T-helper 17 cell (primary cell): ENCODE results near the gene TANK. TPM values are rescaled to one million over a fixed set of nuclear protein-coding genes. Genes with fewer than 3 reads are reported as not detected.
"Not testable (repeated sequence)": the region's sequence is repeated elsewhere in the genome, so short reads cannot be mapped to it uniquely, and the experiment has no call there.

Source experiments
- ATAC-seq: fragments of 150-1000 bp; cut with Tn5 transposase; 2 replicates; pipeline ENCODE4 v1.10.0; 2021; ENCODE audit warnings: mild to moderate bottlenecking, moderate library complexity
- DNase-seq, 3 donors: peaks; one replicate each; pipeline versions ENCODE4 v3.0.0 to v3.0.0-alpha.2; 2020 to 2021
- H3K9me3 ChIP-seq: one replicate; pipeline ENCODE4 v1.7.0; 2013; ENCODE audit warnings: low read length, mild to moderate bottlenecking; ENCODE audit not compliant: control insufficient read depth, poor library complexity, severe bottlenecking
- H3K27ac Mint-ChIP-seq: one replicate; pipeline ENCODE4 v1.8.0; 2022; ENCODE audit warnings: mild to moderate bottlenecking, moderate library complexity, mixed read lengths
- H3K27me3 Mint-ChIP-seq: one replicate; pipeline ENCODE4 v1.8.0; 2022; ENCODE audit warnings: mixed read lengths
- H3K36me3 Mint-ChIP-seq: one replicate; pipeline ENCODE4 v1.8.0; 2022; ENCODE audit warnings: low read depth, mixed read lengths
- H3K4me1 Mint-ChIP-seq: one replicate; pipeline ENCODE4 v1.8.0; 2022; ENCODE audit warnings: mild to moderate bottlenecking, mixed read lengths
- H3K4me3 Mint-ChIP-seq: one replicate; pipeline ENCODE4 v1.8.0; 2022; ENCODE audit warnings: mild to moderate bottlenecking, moderate library complexity, mixed read lengths
- total RNA-seq, 4 donors: library from RNA in 2 of 4; stranded (reverse) in 2 of 4; gene quantifications; one replicate each; pipeline ENCODE4 v1.2.3 and lab custom pipeline; 2022 to 2026

The TANK gene
- total RNA-seq, 2 donors from 2014 or later: 129 to 134 TPM

DNA sequence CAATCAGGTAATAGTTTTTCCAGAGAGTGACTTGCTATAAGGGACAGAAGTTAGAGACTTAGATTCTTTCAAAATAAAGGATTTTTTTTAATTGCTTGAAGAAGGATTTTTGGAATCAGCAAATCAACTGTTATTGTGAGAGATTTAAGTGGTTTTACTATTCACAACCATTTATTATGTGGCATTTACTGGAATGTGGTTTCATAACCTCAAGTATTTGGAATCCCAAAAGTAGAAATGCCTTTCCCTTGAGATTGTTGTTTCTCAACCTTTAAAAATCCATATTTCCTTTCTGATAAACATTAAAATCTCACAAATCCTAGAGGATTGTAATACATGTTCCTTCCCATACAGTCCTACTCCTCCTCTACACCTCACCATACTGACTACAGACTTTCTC is 5.0 kb downstream of the TANK start:
- peak overlapping the region; percentile 74 for H3K4me3 Mint-ChIP-seq
- H3K27ac Mint-ChIP-seq: peak overlapping the region; percentile 100
- H3K27me3 Mint-ChIP-seq: no peaks in the 10 kb centered on the region
- ATAC-seq (no peak), DNase-seq (no peak)
- H3K4me1 Mint-ChIP-seq: peaks cover 68% of the 10 kb centered on the region
- H3K9me3 ChIP-seq: no peaks in the 10 kb centered on the region
- H3K36me3 Mint-ChIP-seq: peaks cover 8% of the 10 kb centered on the region

DNA sequence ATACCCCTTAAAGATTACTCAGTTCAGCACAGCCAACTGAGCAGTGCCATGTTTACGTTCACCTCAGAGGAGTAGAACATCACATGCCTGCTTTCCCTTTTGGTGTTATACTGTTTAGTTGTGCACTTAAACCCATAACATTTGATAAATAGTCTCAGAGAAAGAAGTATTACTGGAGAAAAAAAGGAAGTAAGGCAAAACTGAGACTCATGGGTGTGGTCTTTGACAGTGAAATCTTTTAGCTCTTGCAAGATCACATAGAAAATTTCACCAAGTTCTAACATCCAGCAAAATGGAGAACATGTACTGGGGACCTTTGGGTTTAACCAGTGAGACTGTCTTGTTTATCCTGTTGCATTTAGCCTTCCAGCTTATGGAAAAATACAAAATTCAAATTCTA is 5.6 kb downstream of the TANK start:
- peaks cover 5% of the 10 kb centered on the region for H3K36me3 Mint-ChIP-seq
- peak overlapping the region; percentile 100 for H3K27ac Mint-ChIP-seq
- no peaks in the 10 kb centered on the region for H3K9me3 ChIP-seq
- DNase-seq: no peak
- no peak for ATAC-seq
- H3K4me1 Mint-ChIP-seq: peaks cover 71% of the 10 kb centered on the region
- no peaks in the 10 kb centered on the region for H3K27me3 Mint-ChIP-seq
- H3K4me3 Mint-ChIP-seq: peak overlapping the region; percentile 74

- Mint-ChIP-seq H3K27me3 (no peaks in the 10 kb centered on the region), H3K36me3 (peaks cover 2% of the 10 kb centered on the region), H3K4me1 (peaks cover 69% of the 10 kb centered on the region), H3K27ac (peak overlapping the region; percentile 100), H3K4me3 (peak overlapping the region; percentile 74)
- ATAC-seq: peak; percentile 92
- DNase-seq: peak in 2 of 3 donors; percentile 27 to 35
- no peaks in the 10 kb centered on the region for H3K9me3 ChIP-seq
Measured at GRCh38 chr2:161166538-161167409, 6.5 kb downstream of the TANK start.

DNA sequence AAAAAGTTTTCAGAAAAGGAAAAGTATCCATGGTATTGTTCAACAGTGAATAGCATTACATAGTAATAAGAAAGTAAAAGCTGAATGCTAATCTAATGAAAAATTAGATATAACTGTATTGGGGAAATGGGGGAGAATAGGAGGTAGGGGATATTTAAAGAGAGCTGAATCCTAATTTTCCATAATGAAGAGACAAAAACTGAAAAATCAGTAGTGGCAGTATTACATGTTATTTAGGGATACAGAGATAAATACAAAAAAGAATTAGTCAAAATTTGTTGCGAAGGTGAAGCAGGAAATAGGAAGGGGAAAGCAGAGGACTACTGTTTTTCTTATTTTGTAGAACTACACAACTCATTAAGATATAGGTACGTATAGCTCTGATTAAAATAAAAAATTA is 9.1 kb downstream of the TANK start:
- no peaks in the 10 kb centered on the region for H3K9me3 ChIP-seq
- no peak for ATAC-seq
- H3K27ac Mint-ChIP-seq: peak overlapping the region; percentile 100
- no peak for DNase-seq
- H3K36me3 Mint-ChIP-seq: peaks cover 2% of the 10 kb centered on the region
- H3K4me1 Mint-ChIP-seq: peaks cover 66% of the 10 kb centered on the region
- H3K4me3 Mint-ChIP-seq: peak overlapping the region; percentile 28
- H3K27me3 Mint-ChIP-seq: no peaks in the 10 kb centered on the region

- H3K9me3 ChIP-seq: no peaks in the 10 kb centered on the region
- DNase-seq (no peak), ATAC-seq (no peak)
- Mint-ChIP-seq H3K4me3 (no peak overlapping the region), H3K4me1 (peaks cover 67% of the 10 kb centered on the region), H3K27me3 (no peaks in the 10 kb centered on the region), H3K36me3 (peaks cover 2% of the 10 kb centered on the region), H3K27ac (peak overlapping the region; percentile 100)
Measured at GRCh38 chr2:161170377-161170776, 10.1 kb downstream of the TANK start.

DNA sequence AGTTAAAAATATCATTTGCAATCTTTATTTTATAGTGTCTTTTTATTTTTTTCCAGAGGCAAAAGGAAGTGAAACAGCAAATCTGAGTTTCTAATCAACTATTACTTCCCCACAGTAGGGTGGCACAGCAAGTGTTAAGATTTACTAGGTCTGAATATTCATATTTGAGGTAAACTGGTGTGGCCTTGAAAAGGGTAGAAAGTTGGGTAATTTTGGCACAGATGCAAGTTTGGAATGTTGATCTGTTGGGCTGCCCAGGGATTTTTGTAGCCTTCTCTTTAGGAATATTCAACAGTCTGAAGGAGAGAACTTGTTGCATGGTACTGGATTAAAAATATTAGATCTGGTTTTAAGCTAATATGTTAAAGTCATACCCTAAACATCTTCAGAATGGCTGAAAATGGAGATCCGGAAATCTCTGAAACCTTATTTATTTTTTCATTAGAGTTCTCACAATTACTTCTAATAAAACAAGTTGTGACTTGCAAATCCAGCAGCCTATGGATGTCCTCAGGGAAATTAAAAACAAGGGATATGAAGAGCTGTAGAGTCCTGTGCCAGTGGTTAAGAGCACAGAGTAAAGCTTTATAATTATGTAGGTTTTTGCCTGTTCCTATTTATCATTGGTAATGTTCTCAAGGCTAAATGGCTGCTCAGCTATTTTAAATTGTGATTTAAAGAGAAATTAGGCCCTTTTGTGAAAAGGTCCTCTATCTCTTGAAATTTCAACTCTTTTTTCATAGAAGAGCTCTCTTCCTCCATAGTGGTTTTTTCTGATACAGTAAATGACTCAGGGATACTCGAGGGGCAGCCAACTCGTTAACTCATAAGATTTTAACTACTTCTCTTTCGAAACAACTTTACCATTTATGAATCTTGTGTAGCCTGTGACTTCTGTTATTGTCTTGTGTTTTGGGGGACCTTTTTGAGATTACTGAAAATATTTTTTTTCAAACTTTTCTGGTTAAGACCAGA is 11.0 kb downstream of the TANK start:
- no peak for DNase-seq
- H3K9me3 ChIP-seq: no peaks in the 10 kb centered on the region
- peak overlapping the region; percentile 45 for H3K4me3 Mint-ChIP-seq
- ATAC-seq: no peak
- H3K27ac Mint-ChIP-seq: peak overlapping the region; percentile 6
- H3K36me3 Mint-ChIP-seq: peaks cover 2% of the 10 kb centered on the region
- peaks cover 63% of the 10 kb centered on the region for H3K4me1 Mint-ChIP-seq
- no peaks in the 10 kb centered on the region for H3K27me3 Mint-ChIP-seq

GRCh38 chr2:161172901-161173540 is 12.8 kb downstream of the TANK start:
- ATAC-seq: no peak
- peak overlapping the region; percentile 7 for H3K4me3 Mint-ChIP-seq
- peak overlapping the region; percentile 56 for H3K27ac Mint-ChIP-seq
- DNase-seq: no peak
- no peaks in the 10 kb centered on the region for H3K9me3 ChIP-seq
- H3K27me3 Mint-ChIP-seq: no peaks in the 10 kb centered on the region
- H3K4me1 Mint-ChIP-seq: peaks cover 48% of the 10 kb centered on the region
- H3K36me3 Mint-ChIP-seq: peaks cover 2% of the 10 kb centered on the region

- ATAC-seq (no peak), DNase-seq (no peak)
- H3K4me1 Mint-ChIP-seq: peaks cover 49% of the 10 kb centered on the region
- no peaks in the 10 kb centered on the region for H3K27me3 Mint-ChIP-seq
- H3K4me3 Mint-ChIP-seq: peak overlapping the region; percentile 4
- H3K9me3 ChIP-seq: no peaks in the 10 kb centered on the region
- H3K36me3 Mint-ChIP-seq: peaks cover 2% of the 10 kb centered on the region
- H3K27ac Mint-ChIP-seq: peak overlapping the region; percentile 56
Measured at GRCh38 chr2:161173541-161174194, 13.4 kb downstream of the TANK start.

DNA sequence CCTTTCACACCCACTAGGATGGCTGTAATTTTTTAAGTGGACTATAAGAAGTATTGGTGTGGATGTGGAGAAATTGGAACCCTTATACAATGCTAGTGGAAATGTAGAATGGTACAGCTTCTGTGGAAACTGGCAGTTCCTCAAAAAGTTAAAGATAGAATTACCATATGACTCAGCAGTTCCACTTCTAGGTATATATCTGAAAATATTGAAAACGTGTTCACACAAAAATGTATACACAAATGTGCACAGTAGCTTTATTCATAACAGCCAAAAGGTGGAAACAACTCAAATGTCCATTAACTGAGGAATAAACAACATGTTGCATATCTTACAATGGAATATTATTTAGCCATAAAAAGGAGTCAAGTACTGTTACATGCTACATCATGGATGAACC is 17.7 kb downstream of the TANK start:
- peaks cover 31% of the 10 kb centered on the region for H3K4me1 Mint-ChIP-seq
- ATAC-seq: no peak
- H3K27ac Mint-ChIP-seq: peak overlapping the region; percentile 32
- H3K36me3 Mint-ChIP-seq: peaks cover 3% of the 10 kb centered on the region
- H3K4me3 Mint-ChIP-seq: no peak overlapping the region
- H3K9me3 ChIP-seq: no peaks in the 10 kb centered on the region
- no peaks in the 10 kb centered on the region for H3K27me3 Mint-ChIP-seq
- no peak for DNase-seq

- no peak for DNase-seq
- no peaks in the 10 kb centered on the region for H3K27me3 Mint-ChIP-seq
- no peaks in the 10 kb centered on the region for H3K9me3 ChIP-seq
- no peak for ATAC-seq
- no peak overlapping the region for H3K4me3 Mint-ChIP-seq
- peaks cover 3% of the 10 kb centered on the region for H3K36me3 Mint-ChIP-seq
- H3K4me1 Mint-ChIP-seq: peaks cover 26% of the 10 kb centered on the region
- peak overlapping the region; percentile 32 for H3K27ac Mint-ChIP-seq
Measured at GRCh38 chr2:161178756-161179155, 18.5 kb downstream of the TANK start.

GRCh38 chr2:161190050-161190449 is 29.8 kb downstream of the TANK start:
- Mint-ChIP-seq H3K4me3 (no peak overlapping the region), H3K27ac (no peak overlapping the region), H3K27me3 (no peaks in the 10 kb centered on the region), H3K4me1 (peaks cover 53% of the 10 kb centered on the region), H3K36me3 (peaks cover 14% of the 10 kb centered on the region)
- H3K9me3 ChIP-seq: no peaks in the 10 kb centered on the region
- no peak for DNase-seq
- no peak for ATAC-seq

GRCh38 chr2:161195602-161196001 is 35.4 kb downstream of the TANK start:
- H3K27ac Mint-ChIP-seq, H3K36me3 Mint-ChIP-seq, ATAC-seq, DNase-seq, H3K4me3 Mint-ChIP-seq, H3K9me3 ChIP-seq, H3K27me3 Mint-ChIP-seq: not testable (repeated sequence)
- H3K4me1 Mint-ChIP-seq: peaks cover 42% of the 10 kb centered on the region
